Rectal smooth muscle tissue (tissue), 1 donor: ENCODE data around the gene CABLES1.
A peak's percentile ranks its signal among the peaks of the same experiment; 100 is the strongest.
"Not testable (repeated sequence)": the region's sequence is repeated elsewhere in the genome, so short reads cannot be mapped to it uniquely, and the experiment has no call there.

Experiments used
- H3K27ac ChIP-seq: one replicate; pipeline ENCODE4 v1.7.0; 2013; ENCODE audit warnings: low read depth, low read length, inconsistent platforms
- H3K27me3 ChIP-seq: one replicate; pipeline ENCODE4 v1.7.0; 2013; ENCODE audit warnings: low read length; ENCODE audit not compliant: control insufficient read depth, insufficient read depth
- H3K36me3 ChIP-seq: one replicate; pipeline ENCODE4 v1.7.0; 2013; ENCODE audit warnings: low read length; ENCODE audit not compliant: control insufficient read depth, insufficient read depth
- H3K4me1 ChIP-seq: one replicate; pipeline ENCODE4 v1.7.0; 2013; ENCODE audit warnings: low read length; ENCODE audit not compliant: control insufficient read depth, insufficient read depth
- H3K4me3 ChIP-seq: one replicate; pipeline ENCODE4 v1.7.0; 2013; ENCODE audit warnings: low read length
- H3K9ac ChIP-seq: one replicate; pipeline ENCODE4 v1.7.0; 2013; ENCODE audit warnings: low read length

Gene CABLES1

GRCh38 chr18:23257686-23258565, 122.6 kb downstream of the CABLES1 start:
- Histone ChIP-seq H3K27me3 (no peaks in the 10 kb centered on the region), H3K27ac (no peak overlapping the region), H3K36me3 (no peaks in the 10 kb centered on the region), H3K4me1 (peaks cover 5% of the 10 kb centered on the region), H3K9ac (no peak overlapping the region), H3K4me3 (no peak overlapping the region)

GRCh38 chr18:23258566-23259469, 123.5 kb downstream of the CABLES1 start:
- Histone ChIP-seq H3K36me3 (no peaks in the 10 kb centered on the region), H3K27me3 (no peaks in the 10 kb centered on the region), H3K9ac (no peak overlapping the region), H3K4me3 (no peak overlapping the region), H3K27ac (no peak overlapping the region), H3K4me1 (peaks cover 5% of the 10 kb centered on the region)

GRCh38 chr18:23259701-23260681, 124.7 kb downstream of the CABLES1 start:
- Histone ChIP-seq H3K27me3 (no peaks in the 10 kb centered on the region), H3K4me3 (peak overlapping the region; percentile 42), H3K27ac (no peak overlapping the region), H3K4me1 (peaks cover 5% of the 10 kb centered on the region), H3K9ac (no peak overlapping the region), H3K36me3 (no peaks in the 10 kb centered on the region)

- Histone ChIP-seq H3K27ac (no peak overlapping the region), H3K4me1 (peaks cover 5% of the 10 kb centered on the region), H3K4me3 (no peak overlapping the region), H3K27me3 (no peaks in the 10 kb centered on the region), H3K9ac (no peak overlapping the region), H3K36me3 (no peaks in the 10 kb centered on the region)
Measured at GRCh38 chr18:23260926-23261590, 125.8 kb downstream of the CABLES1 start.

- Histone ChIP-seq H3K4me3 (no peak overlapping the region), H3K36me3 (no peaks in the 10 kb centered on the region), H3K9ac (no peak overlapping the region), H3K27ac (no peak overlapping the region), H3K27me3 (no peaks in the 10 kb centered on the region), H3K4me1 (peaks cover 5% of the 10 kb centered on the region)
Measured at GRCh38 chr18:23263551-23264235, 128.4 kb downstream of the CABLES1 start.

- no peak overlapping the region for H3K27ac ChIP-seq
- no peaks in the 10 kb centered on the region for H3K4me1 ChIP-seq
- no peaks in the 10 kb centered on the region for H3K27me3 ChIP-seq
- no peak overlapping the region for H3K9ac ChIP-seq
- no peak overlapping the region for H3K4me3 ChIP-seq
- H3K36me3 ChIP-seq: no peaks in the 10 kb centered on the region
Measured at GRCh38 chr18:23265682-23266399, 130.6 kb downstream of the CABLES1 start.

GRCh38 chr18:23266717-23267446, 131.6 kb downstream of the CABLES1 start:
- H3K4me3 ChIP-seq: no peak overlapping the region
- H3K4me1 ChIP-seq: no peaks in the 10 kb centered on the region
- no peak overlapping the region for H3K27ac ChIP-seq

GRCh38 chr18:23267447-23267776, 132.1 kb downstream of the CABLES1 start:
- Histone ChIP-seq H3K9ac (no peak overlapping the region), H3K4me1 (no peaks in the 10 kb centered on the region), H3K36me3 (no peaks in the 10 kb centered on the region), H3K27ac (no peak overlapping the region), H3K4me3 (no peak overlapping the region), H3K27me3 (no peaks in the 10 kb centered on the region)

More at GRCh38 chr18:23266717-23267446, 131.6 kb downstream of the CABLES1 start:
- no peaks in the 10 kb centered on the region for H3K27me3 ChIP-seq
- no peaks in the 10 kb centered on the region for H3K36me3 ChIP-seq
- H3K9ac ChIP-seq: no peak overlapping the region

GRCh38 chr18:23268641-23269040, 133.4 kb downstream of the CABLES1 start:
- Histone ChIP-seq H3K4me3 (no peak overlapping the region), H3K27ac (no peak overlapping the region), H3K9ac (no peak overlapping the region), H3K27me3 (no peaks in the 10 kb centered on the region), H3K4me1 (no peaks in the 10 kb centered on the region), H3K36me3 (no peaks in the 10 kb centered on the region)

- H3K27ac ChIP-seq, H3K4me1 ChIP-seq, H3K4me3 ChIP-seq, H3K36me3 ChIP-seq, H3K27me3 ChIP-seq, H3K9ac ChIP-seq: not testable (repeated sequence)
Measured at GRCh38 chr18:23269068-23269467, 133.8 kb downstream of the CABLES1 start.
